H1 (cell line): ENCODE results near the gene ADAMTS16. TPM values are rescaled to one million over a fixed set of nuclear protein-coding genes. Genes with fewer than 3 reads are reported as not detected.

Experiments
- CTCF ChIA-PET: fragments of 300-600 bp; sonication (Branson Sonifier 250); formaldehyde crosslinking; loops from one replicate; lab custom pipeline; 2021; ENCODE audit not compliant: partially characterized antibody; lab: Charles Lee
- POLR2A ChIA-PET: fragments of 300-600 bp; sonication (Branson Sonifier 250); formaldehyde crosslinking; loops from one replicate; lab custom pipeline; 2021; ENCODE audit warnings: inconsistent platforms; ENCODE audit not compliant: partially characterized antibody; lab: Charles Lee
- DNase-seq, 2 experiments: peaks; one replicate each; pipeline versions ENCODE4 v3.0.0 to v3.0.0-alpha.2; 2010 to 2022; ENCODE audit warnings: low spot score in 2 of 2, low read depth in 1 of 2, mixed read lengths in 1 of 2
- FAIRE-seq: peaks from 2 replicates; lab custom pipeline; 2011; peaks lifted over from hg19 to GRCh38; lab: Jason Lieb, UNC
- H2AFZ ChIP-seq: 2 replicates; pipeline ENCODE4 v1.8.1; 2012; ENCODE audit warnings: low read length, inconsistent platforms
- H2AK5ac ChIP-seq: 2 replicates; pipeline ENCODE4 v1.6.1; 2013; ENCODE audit warnings: low read depth, low read length
- H2BK120ac ChIP-seq: replicated peaks from 2 replicates; pipeline ENCODE3; 2013; ENCODE audit warnings: low read depth, low read length, inconsistent platforms
- H2BK12ac ChIP-seq: 2 replicates; pipeline ENCODE4 v1.6.1; 2013; ENCODE audit warnings: low read depth, low read length
- H2BK15ac ChIP-seq: 2 replicates; pipeline ENCODE4 v1.6.1; 2013; ENCODE audit warnings: low read length
- H2BK20ac ChIP-seq: 2 replicates; pipeline ENCODE4 v1.6.1; 2013; ENCODE audit warnings: low read length
- H2BK5ac ChIP-seq: 2 replicates; pipeline ENCODE4 v1.6.1; 2013; ENCODE audit warnings: low read depth, low read length
- H3K14ac ChIP-seq: 2 replicates; pipeline ENCODE4 v1.6.1; 2013; ENCODE audit warnings: inconsistent platforms; ENCODE audit not compliant: insufficient read length
- H3K18ac ChIP-seq: 2 replicates; pipeline ENCODE4 v1.6.1; 2013; ENCODE audit warnings: low read length; ENCODE audit errors: extremely low read depth
- H3K23ac ChIP-seq: 2 replicates; pipeline ENCODE4 v1.6.1; 2013; ENCODE audit warnings: inconsistent platforms; ENCODE audit not compliant: insufficient read length
- H3K23me2 ChIP-seq: 2 replicates; pipeline ENCODE4 v1.6.1; 2013; ENCODE audit warnings: low read depth, low read length
- H3K27ac ChIP-seq: 2 replicates; pipeline ENCODE4 v1.6.1; 2011; ENCODE audit warnings: low read depth, low read length, inconsistent platforms
- H3K27me3 ChIP-seq, 4 experiments: replicated peaks in 1 of 4; 1 replicate in 1 of 4; 2 replicates in 3 of 4; pipeline versions ENCODE4 v1.6.1 to v1.8.1; 2011 to 2013; ENCODE audit warnings: low read length in 3 of 4, mild to moderate bottlenecking in 3 of 4, inconsistent platforms in 2 of 4, mixed read lengths in 2 of 4, moderate library complexity in 1 of 4; ENCODE audit not compliant: control insufficient read depth in 3 of 4, insufficient read depth in 3 of 4; ENCODE audit errors: extremely low read depth in 1 of 4
- H3K36me3 ChIP-seq, 4 experiments: 2 replicates each; pipeline versions ENCODE4 v1.6.1 to v1.8.1; 2011 to 2013; ENCODE audit warnings: mild to moderate bottlenecking in 4 of 4, low read length in 3 of 4, moderate library complexity in 2 of 4, control low read depth in 1 of 4, inconsistent platforms in 1 of 4; ENCODE audit not compliant: insufficient read depth in 4 of 4, control insufficient read depth in 2 of 4
- H3K4ac ChIP-seq: replicated peaks from 2 replicates; pipeline ENCODE3; 2013; ENCODE audit warnings: low read length, low read depth, mixed read lengths, inconsistent platforms; ENCODE audit not compliant: insufficient read length
- H3K4me1 ChIP-seq, 4 experiments: replicated peaks in 1 of 4; 1 replicate in 1 of 4; 2 replicates in 3 of 4; pipeline versions ENCODE4 v1.6.1 to v1.8.1; 2011 to 2013; ENCODE audit warnings: low read length in 3 of 4, inconsistent platforms in 2 of 4, mixed read lengths in 1 of 4; ENCODE audit not compliant: insufficient read depth in 4 of 4, control insufficient read depth in 3 of 4
- H3K4me2 ChIP-seq, 2 experiments: 2 replicates each; pipeline versions ENCODE4 v1.6.1 to v1.8.1; 2011 to 2013; ENCODE audit warnings: low read depth in 2 of 2, low read length in 2 of 2, control low read depth in 1 of 2, inconsistent platforms in 1 of 2, mild to moderate bottlenecking in 1 of 2; ENCODE audit not compliant: insufficient read depth in 1 of 2
- H3K4me3 ChIP-seq, 4 experiments: fragments of 200-600, 300-600 bp in 1 of 4; sonication (generic), shearing (Covaris generic), sonication (Bioruptor Twin) in 1 of 4; 2 replicates each; pipeline versions ENCODE4 v1.5.1 to v1.8.1; 2011 to 2016; ENCODE audit warnings: low read length in 4 of 4, low read depth in 3 of 4, control low read depth in 2 of 4, inconsistent platforms in 2 of 4, mild to moderate bottlenecking in 2 of 4, mixed read lengths in 1 of 4, moderate library complexity in 1 of 4; ENCODE audit not compliant: insufficient read depth in 2 of 4; ENCODE audit errors: extremely low read depth in 1 of 4
- H3K56ac ChIP-seq: replicated peaks from 2 replicates; pipeline ENCODE3; 2013; ENCODE audit warnings: low read depth, mild to moderate bottlenecking, mixed read lengths, low read length, inconsistent platforms; ENCODE audit not compliant: insufficient read length
- H3K79me1 ChIP-seq: 2 replicates; pipeline ENCODE4 v1.6.1; 2013; ENCODE audit warnings: low read depth, low read length, control low read depth
- H3K79me2 ChIP-seq, 2 experiments: 2 replicates each; pipeline versions ENCODE4 v1.6.1 to v1.8.1; 2012 to 2013; ENCODE audit warnings: low read length in 2 of 2, mild to moderate bottlenecking in 2 of 2, inconsistent platforms in 1 of 2; ENCODE audit not compliant: insufficient read depth in 2 of 2, control insufficient read depth in 1 of 2
- H3K9ac ChIP-seq, 4 experiments: replicated peaks in 1 of 4; 1 replicate in 1 of 4; 2 replicates in 3 of 4; pipeline versions ENCODE4 v1.6.1 to v1.8.1; 2011 to 2013; ENCODE audit warnings: low read depth in 3 of 4, low read length in 3 of 4, control low read depth in 2 of 4, mild to moderate bottlenecking in 2 of 4, moderate library complexity in 2 of 4, inconsistent platforms in 1 of 4; ENCODE audit errors: extremely low read depth in 1 of 4
- H3K9me3 ChIP-seq, 2 experiments: 2 replicates each; pipeline versions ENCODE4 v1.6.1 to v1.8.1; 2012 to 2013; ENCODE audit warnings: mild to moderate bottlenecking in 2 of 2, moderate library complexity in 2 of 2, control low read depth in 1 of 2, inconsistent platforms in 1 of 2, low read depth in 1 of 2, low read length in 1 of 2, mixed read lengths in 1 of 2; ENCODE audit not compliant: insufficient read depth in 2 of 2
- H4K20me1 ChIP-seq, 2 experiments: replicated peaks in 1 of 2; 2 replicates each; pipeline versions ENCODE3 to v1.8.1; 2011 to 2013; ENCODE audit warnings: inconsistent platforms in 2 of 2, low read length in 2 of 2, mild to moderate bottlenecking in 1 of 2; ENCODE audit not compliant: insufficient read depth in 2 of 2, control insufficient read depth in 1 of 2
- H4K5ac ChIP-seq: 2 replicates; pipeline ENCODE4 v1.6.1; 2013; ENCODE audit warnings: low read length, low read depth, mixed read lengths, inconsistent platforms; ENCODE audit not compliant: insufficient read length
- H4K8ac ChIP-seq: 2 replicates; pipeline ENCODE4 v1.8.0; 2013; ENCODE audit warnings: mild to moderate bottlenecking, moderate library complexity, low read length, inconsistent platforms; ENCODE audit not compliant: insufficient read depth; ENCODE audit errors: extremely low read depth
- H4K91ac ChIP-seq: replicated peaks from 2 replicates; pipeline ENCODE3; 2013; ENCODE audit warnings: low read length, mixed read lengths, inconsistent platforms; ENCODE audit not compliant: insufficient read length
- FOSL1 ChIP-seq: IDR thresholded peaks from 2 replicates; pipeline ENCODE4 v1.6.1; 2011; ENCODE audit warnings: mild to moderate bottlenecking, low read depth, low read length, moderate library complexity; ENCODE audit not compliant: insufficient read depth
- GABPA ChIP-seq: IDR thresholded peaks from 2 replicates; pipeline ENCODE4 v1.6.1; 2011; ENCODE audit warnings: mild to moderate bottlenecking, low read length, moderate library complexity, borderline replicate concordance; ENCODE audit not compliant: insufficient read depth
- HDAC2 ChIP-seq, 2 experiments: fragments of 300-600 bp in 1 of 2; sonication (generic) in 1 of 2; IDR thresholded peaks; 2 replicates each; pipeline ENCODE4 v1.6.1; 2011 to 2012; ENCODE audit warnings: low read depth in 2 of 2, low read length in 2 of 2, mild to moderate bottlenecking in 2 of 2, moderate library complexity in 2 of 2, borderline replicate concordance in 1 of 2, inconsistent platforms in 1 of 2
- KDM1A ChIP-seq: fragments of 200-600, 300-600 bp; sonication (generic); IDR thresholded peaks from 2 replicates; pipeline ENCODE4 v1.7.1; 2016; ENCODE audit warnings: mild to moderate bottlenecking, low read length, borderline replicate concordance
- SUZ12 ChIP-seq: fragments of 200-600 bp; sonication (generic); IDR thresholded peaks from 2 replicates; pipeline ENCODE4 v1.6.1; 2012; ENCODE audit warnings: mild to moderate bottlenecking, inconsistent platforms, low read length, moderate library complexity, mixed read lengths
- WGBS, 2 experiments: shearing (Covaris generic) in 1 of 2; methylation state at CpG; one replicate each; pipeline versions ENCODE4 v1.1.6 to v1.1.7; 2013 to 2015; ENCODE audit warnings: low lambda C conversion rate in 2 of 2, mixed read lengths in 2 of 2, inconsistent platforms in 1 of 2, low coverage in 1 of 2, missing lambda C conversion rate in 1 of 2; ENCODE audit not compliant: insufficient replicate concordance in 2 of 2, insufficient coverage in 1 of 2, insufficient read length in 1 of 2; ENCODE audit errors: extremely low coverage in 1 of 2, missing lambda C conversion rate in 1 of 2; 5-methylcytosine and 5-hydroxymethylcytosine counted together
- polyA plus RNA-seq, 7 experiments: library from polyadenylated mRNA; depleted of rRNA in 3 of 7; stranded (reverse) in 5 of 7; unstranded in 2 of 7; fragments of >200 nt in 5 of 7; fragments of 200-250 nt in 2 of 7; gene quantifications; 1 replicate in 5 of 7; 2 replicates in 1 of 7; 4 replicates in 1 of 7; pipeline versions ENCODE4 v1.2.1 to v1.2.3, GENCODE V29; 2011 to 2013; ENCODE audit warnings: missing spikeins in 2 of 7, mixed read lengths in 2 of 7
- total RNA-seq: library from RNA; stranded (reverse); fragmentation: NEBNext Ultra II Directional; extraction: Animal tissue kit (Norgen Biotek cat#: 25700); gene quantifications from 2 replicates; pipeline ENCODE4 v1.2.1, GENCODE V29; 2021
- TF ChIP-seq, protein P1 (sequence below): IDR thresholded peaks from 2 replicates; pipeline ENCODE4 v1.6.1; 2011; ENCODE audit warnings: low read depth, mild to moderate bottlenecking, low read length; ENCODE audit not compliant: insufficient read depth

The ADAMTS16 gene
- total and polyA plus RNA-seq, 2 of the 8 experiments (the other 6 are each of a cell fraction or from before 2014, with no cell fraction given) = 3.7 to 16.0 TPM

DNA sequence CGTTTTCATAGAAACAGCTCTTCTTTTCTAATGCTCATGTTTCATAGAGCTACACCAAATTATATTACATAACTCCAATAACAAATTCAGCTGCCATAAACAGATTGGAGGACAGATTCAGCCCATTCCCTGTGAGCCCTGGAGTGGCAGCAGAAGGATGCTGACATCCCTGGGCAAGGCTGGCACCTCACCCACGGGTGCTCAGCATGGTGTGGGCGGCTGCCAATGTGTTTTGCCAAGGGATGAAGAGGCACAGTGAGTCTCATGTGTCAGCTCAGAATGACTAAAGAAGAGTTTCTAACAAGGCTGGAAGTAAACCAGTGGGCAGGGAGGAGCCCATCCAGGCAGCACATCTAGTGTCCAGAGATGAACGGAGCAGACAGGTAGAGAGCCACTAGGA is 155.2 kb downstream of the ADAMTS16 start:
- POLR2A ChIA-PET = no interaction called here
- Histone ChIP-seq H4K8ac (no peak overlapping the region), H3K27me3 (no peaks in the 10 kb centered on the region), H4K20me1 (no peaks in the 10 kb centered on the region), H4K91ac (no peak overlapping the region), H3K4me3 (no peak overlapping the region), H3K23ac (no peak overlapping the region), H3K4me1 (no peaks in the 10 kb centered on the region; a peak in 1 of 7 replicates), H3K9ac (no peak overlapping the region), H3K79me2 (no peaks in the 10 kb centered on the region), H2AK5ac (no peak overlapping the region), H2BK12ac (no peak overlapping the region), H3K23me2 (no peaks in the 10 kb centered on the region), H2AFZ (no peak overlapping the region), H3K18ac (no peak overlapping the region), H3K9me3 (no peaks in the 10 kb centered on the region), H3K27ac (no peak overlapping the region), H3K56ac (no peak overlapping the region)
- CTCF ChIA-PET = interaction anchor here (0.9 kb wide), 1 partner anchor 10 kb away, joined by 3 read pairs; no protein-coding TSS in a partner anchor
- 92% methylated on average over 4 of the region's 4 CpGs; no CpG with 5 or more reads in 1 of the 2 experiments for WGBS, 2 experiments
- TF ChIP-seq KDM1A (no peak), SUZ12 (no peak), HDAC2 (IDR thresholded peaks at IDR 0.05; ENCODE audit: borderline replicate concordance in 1 of 2, low read depth in 2 of 2, low read length in 2 of 2) (no peak), FOSL1 (no peak), GABPA (no peak)
- TF ChIP-seq, protein P1, sequence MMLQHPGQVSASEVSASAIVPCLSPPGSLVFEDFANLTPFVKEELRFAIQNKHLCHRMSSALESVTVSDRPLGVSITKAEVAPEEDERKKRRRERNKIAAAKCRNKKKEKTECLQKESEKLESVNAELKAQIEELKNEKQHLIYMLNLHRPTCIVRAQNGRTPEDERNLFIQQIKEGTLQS = no peak
- TF ChIP-seq, all 59 proteins: peak for 0
- no peak overlapping the region for H2BK15ac ChIP-seq
- no peak overlapping the region for H2BK5ac ChIP-seq
- H3K14ac ChIP-seq = no peak overlapping the region
- no peaks in the 10 kb centered on the region for H3K36me3 ChIP-seq
- H4K5ac ChIP-seq = no peak overlapping the region
- DNase-seq (no peak), FAIRE-seq (no peak)
- no peaks in the 10 kb centered on the region for H3K79me1 ChIP-seq
- H3K4me2 ChIP-seq = no peak overlapping the region
- no peak overlapping the region for H3K4ac ChIP-seq
- H2BK120ac ChIP-seq = no peak overlapping the region
- no peak overlapping the region for H2BK20ac ChIP-seq
